IMR-90 (cell line): ENCODE measurements around the gene CNIH1. TPM values are rescaled to one million over a fixed set of nuclear protein-coding genes. Genes with fewer than 3 reads are reported as not detected.
A peak's percentile ranks its signal among the peaks of the same experiment; 100 is the strongest.

Source experiments
- ATAC-seq: fragments of 200-7000 bp; cut with Tn5 transposase; 2 replicates; pipeline ENCODE4 v1.9.1; 2020; ENCODE audit warnings: low read depth, mild to moderate bottlenecking, moderate library complexity
- BruUV-seq: library from RNA; stranded (reverse); fragments of 400-500 nt; replicated peaks from 2 replicates; lab custom pipeline; 2021; lab: Mats Ljungman, UMichigan
- CTCF ChIA-PET: fragments of 300-600 bp; formaldehyde crosslinking; extraction: SDS; loops from one replicate; lab custom pipeline; 2021; ENCODE audit warnings: antibody characterized with exemption; lab: Yijun Ruan, JAX
- POLR2A ChIA-PET: fragments of 300-600 bp; sonication (Branson Sonifier 250); formaldehyde crosslinking; loops from one replicate; lab custom pipeline; 2022; ENCODE audit warnings: antibody characterized with exemption; ENCODE audit not compliant: unreplicated experiment; lab: Charles Lee
- DNase-seq: peaks from one replicate; pipeline ENCODE4 v3.0.0; 2013
- H2AFZ ChIP-seq: replicated peaks from 2 replicates; pipeline ENCODE3; 2013; ENCODE audit warnings: low read length, mild to moderate bottlenecking; ENCODE audit not compliant: poor library complexity
- H2AK5ac ChIP-seq: 2 replicates; pipeline ENCODE4 v1.6.1; 2013; ENCODE audit warnings: low read depth, low read length, inconsistent platforms
- H2AK9ac ChIP-seq: replicated peaks from 2 replicates; pipeline ENCODE3; 2013; ENCODE audit warnings: mild to moderate bottlenecking, low read depth, low read length, moderate library complexity; ENCODE audit not compliant: poor library complexity
- H2BK120ac ChIP-seq: 2 replicates; pipeline ENCODE4 v1.6.1; 2013; ENCODE audit warnings: low read depth, low read length, inconsistent platforms
- H2BK15ac ChIP-seq: 3 replicates; pipeline ENCODE4 v1.6.1; 2013; ENCODE audit warnings: low read depth, low read length, inconsistent platforms
- H2BK20ac ChIP-seq: 2 replicates; pipeline ENCODE4 v1.6.1; 2013; ENCODE audit warnings: low read depth, mild to moderate bottlenecking, inconsistent platforms, low read length, moderate library complexity
- H2BK5ac ChIP-seq: 2 replicates; pipeline ENCODE4 v1.6.1; 2013; ENCODE audit warnings: mild to moderate bottlenecking, low read depth, low read length, inconsistent platforms; ENCODE audit not compliant: poor library complexity, severe bottlenecking
- H3K14ac ChIP-seq: replicated peaks from 2 replicates; pipeline ENCODE4 v1.6.1; 2013; ENCODE audit warnings: low read depth, low read length, inconsistent platforms
- H3K18ac ChIP-seq: 2 replicates; pipeline ENCODE4 v1.6.1; 2013; ENCODE audit warnings: low read depth, low read length, control low read depth
- H3K23ac ChIP-seq: 2 replicates; pipeline ENCODE4 v1.6.1; 2013; ENCODE audit warnings: low read depth, low read length, inconsistent platforms
- H3K27ac ChIP-seq: 2 replicates; pipeline ENCODE4 v1.5.1; 2013; ENCODE audit warnings: mild to moderate bottlenecking, control low read depth, low read length; ENCODE audit not compliant: insufficient read depth
- H3K27me3 ChIP-seq: 2 replicates; pipeline ENCODE4 v1.6.1; 2013; ENCODE audit warnings: low read length; ENCODE audit not compliant: control insufficient read depth, insufficient read depth
- H3K36me3 ChIP-seq: 2 replicates; pipeline ENCODE4 v1.6.1; 2013; ENCODE audit warnings: low read length, mixed read lengths; ENCODE audit not compliant: control insufficient read depth, insufficient read depth
- H3K4ac ChIP-seq: 2 replicates; pipeline ENCODE4 v1.6.1; 2013; ENCODE audit warnings: low read depth, low read length, inconsistent platforms
- H3K4me1 ChIP-seq: 2 replicates; pipeline ENCODE4 v1.6.1; 2013; ENCODE audit warnings: low read length, mixed read lengths; ENCODE audit not compliant: control insufficient read depth, insufficient read depth
- H3K4me2 ChIP-seq: 2 replicates; pipeline ENCODE4 v1.6.1; 2013; ENCODE audit warnings: low read depth, mild to moderate bottlenecking, control low read depth, low read length, moderate library complexity
- H3K4me3 ChIP-seq: 2 replicates; pipeline ENCODE4 v1.5.1; 2013; ENCODE audit warnings: low read depth, mild to moderate bottlenecking, control low read depth, low read length, moderate library complexity; ENCODE audit not compliant: insufficient read depth
- H3K56ac ChIP-seq: 2 replicates; pipeline ENCODE4 v1.6.1; 2013; ENCODE audit warnings: low read length, inconsistent platforms; ENCODE audit not compliant: insufficient read depth; ENCODE audit errors: extremely low read depth
- H3K79me1 ChIP-seq, 2 experiments: 2 replicates each; pipeline ENCODE4 v1.6.1; 2013; ENCODE audit warnings: low read length in 2 of 2, inconsistent platforms in 1 of 2, low read depth in 1 of 2
- H3K9ac ChIP-seq: 2 replicates; pipeline ENCODE4 v1.6.1; 2013; ENCODE audit warnings: low read depth, low read length, control low read depth
- H3K9me1 ChIP-seq: 2 replicates; pipeline ENCODE4 v1.6.1; 2013; ENCODE audit warnings: low read length, inconsistent platforms; ENCODE audit not compliant: insufficient read depth
- H3K9me3 ChIP-seq: 2 replicates; pipeline ENCODE4 v1.6.1; 2013; ENCODE audit warnings: low read length; ENCODE audit not compliant: control insufficient read depth, insufficient read depth
- H4K20me1 ChIP-seq: 2 replicates; pipeline ENCODE4 v1.6.1; 2013; ENCODE audit warnings: low read length, inconsistent platforms; ENCODE audit not compliant: insufficient read depth
- H4K5ac ChIP-seq: 2 replicates; pipeline ENCODE4 v1.6.1; 2013; ENCODE audit warnings: mild to moderate bottlenecking, low read depth, low read length, control low read depth
- H4K8ac ChIP-seq, 2 experiments: 2 replicates each; pipeline ENCODE4 v1.6.1; 2013; ENCODE audit warnings: low read depth in 2 of 2, low read length in 2 of 2, control low read depth in 1 of 2, inconsistent platforms in 1 of 2
- H4K91ac ChIP-seq: 2 replicates; pipeline ENCODE4 v1.6.1; 2013; ENCODE audit warnings: low read depth, low read length, inconsistent platforms; ENCODE audit not compliant: insufficient read depth
- CEBPB ChIP-seq: IDR thresholded peaks from 2 replicates; pipeline ENCODE4 v1.6.1; 2012; ENCODE audit warnings: low read depth, low read length, improper control_type of control experiment
- CHD1 ChIP-seq: IDR thresholded peaks from 2 replicates; pipeline ENCODE4 v1.6.1; 2012; ENCODE audit warnings: low read depth, low read length, improper control_type of control experiment
- CTCF ChIP-seq: conservative IDR thresholded peaks from 2 replicates; pipeline ENCODE4 v1.5.1; 2012; ENCODE audit warnings: mild to moderate bottlenecking, low read depth, low read length, improper control_type of control experiment
- MAFK ChIP-seq: IDR thresholded peaks from 2 replicates; pipeline ENCODE4 v1.6.1; 2012; ENCODE audit warnings: low read depth, low read length, improper control_type of control experiment
- RCOR1 ChIP-seq: IDR thresholded peaks from 2 replicates; pipeline ENCODE4 v1.6.1; 2012; ENCODE audit warnings: mild to moderate bottlenecking, low read length, improper control_type of control experiment; ENCODE audit not compliant: insufficient replicate concordance
- RFX5 ChIP-seq: IDR thresholded peaks from 2 replicates; pipeline ENCODE4 v1.8.0; 2012; ENCODE audit warnings: low read depth, mild to moderate bottlenecking, low read length, moderate library complexity
- USF2 ChIP-seq: fragments of 150-350 bp; IDR thresholded peaks from 2 replicates; pipeline ENCODE4 v1.6.1; 2017; ENCODE audit warnings: mild to moderate bottlenecking, antibody characterized with exemption, low read length, low read depth
- dilution Hi-C: fragments of 300-500 bp; cut with HindIII; formaldehyde crosslinking; loops from one replicate; pipeline ENCODE4 v1.14.3; 2018; ENCODE audit warnings: low sequenced_read_pairs; ENCODE audit not compliant: unreplicated experiment
- in situ Hi-C: fragments of 300-500 bp; cut with MboI; formaldehyde crosslinking; loops from 3 replicates; pipeline ENCODE4 v1.14.3; 2019; ENCODE audit warnings: low sequenced_read_pairs, inconsistent platforms, mixed read lengths
- intact Hi-C: fragments of 100-400 bp; cut with micrococcal nuclease; formaldehyde crosslinking; loops from 2 replicates; pipeline ENCODE4 v1.10.0; 2022
- polyA plus RNA-seq, 3 experiments: library from polyadenylated mRNA; depleted of rRNA; stranded (reverse); fragments of >200 nt; gene quantifications; 2 replicates each; pipeline ENCODE4 v1.2.3, GENCODE V29; 2012; ENCODE audit warnings: low replicate concordance in 1 of 3
- total RNA-seq: library from RNA; depleted of rRNA; stranded (reverse); fragments of >200 nt; gene quantifications from 2 replicates; pipeline ENCODE4 v1.2.3, GENCODE V29; 2012
- TF ChIP-seq, protein P1 (sequence below): fragments of 150-350 bp; IDR thresholded peaks from 2 replicates; pipeline ENCODE4 v1.6.1; 2016; ENCODE audit warnings: low read depth, mild to moderate bottlenecking, low read length, moderate library complexity, borderline replicate concordance

The CNIH1 gene
- total and polyA plus RNA-seq, 2 of the 4 experiments (the other 2 are of a cell fraction) = 244 to 284 TPM

GRCh38 chr14:54483846-54484245, 42.7 kb upstream of the CNIH1 start:
- H3K4ac ChIP-seq = no peak overlapping the region
- no peak overlapping the region for H2AK9ac ChIP-seq
- dilution Hi-C loops (no loop called here), in situ Hi-C loops (no loop called here), intact Hi-C loops (no loop called here)
- H4K91ac ChIP-seq = no peak overlapping the region
- no peaks in the 10 kb centered on the region for H3K27me3 ChIP-seq
- H3K79me1 ChIP-seq = peaks cover 20 to 47% of the 10 kb centered on the region in 2 experiments
- no peak overlapping the region for H2BK5ac ChIP-seq
- H4K8ac ChIP-seq = no peak overlapping the region
- BruUV-seq = no TSS peak
- H3K36me3 ChIP-seq = peaks cover 9% of the 10 kb centered on the region
- ChIA-PET CTCF (no interaction called here), POLR2A (interaction anchor here (0.7 kb wide), 1 partner anchor 1159 kb away, joined by 4 read pairs; no protein-coding TSS in a partner anchor)
- ATAC-seq (no peak), DNase-seq (no peak)
- H2AK5ac ChIP-seq = no peak overlapping the region
- no peak overlapping the region for H2BK20ac ChIP-seq
- no peak overlapping the region for H2AFZ ChIP-seq
- H4K20me1 ChIP-seq = peaks cover 33% of the 10 kb centered on the region; the same call in 1 of the 2 replicates
- no peak overlapping the region for H3K9ac ChIP-seq
- no peak overlapping the region for H3K4me3 ChIP-seq
- no peak overlapping the region for H3K18ac ChIP-seq
- no peaks in the 10 kb centered on the region for H3K9me3 ChIP-seq
- TF ChIP-seq MAFK (peak; percentile 86), RCOR1 (no peak), USF2 (no peak), CEBPB (no peak), CTCF (no peak), CHD1 (no peak), RFX5 (no peak)
- TF ChIP-seq, protein P1, sequence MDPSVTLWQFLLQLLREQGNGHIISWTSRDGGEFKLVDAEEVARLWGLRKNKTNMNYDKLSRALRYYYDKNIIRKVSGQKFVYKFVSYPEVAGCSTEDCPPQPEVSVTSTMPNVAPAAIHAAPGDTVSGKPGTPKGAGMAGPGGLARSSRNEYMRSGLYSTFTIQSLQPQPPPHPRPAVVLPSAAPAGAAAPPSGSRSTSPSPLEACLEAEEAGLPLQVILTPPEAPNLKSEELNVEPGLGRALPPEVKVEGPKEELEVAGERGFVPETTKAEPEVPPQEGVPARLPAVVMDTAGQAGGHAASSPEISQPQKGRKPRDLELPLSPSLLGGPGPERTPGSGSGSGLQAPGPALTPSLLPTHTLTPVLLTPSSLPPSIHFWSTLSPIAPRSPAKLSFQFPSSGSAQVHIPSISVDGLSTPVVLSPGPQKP = no peak
- H4K5ac ChIP-seq = no peak overlapping the region
- no peak overlapping the region for H3K4me2 ChIP-seq
- no peak overlapping the region for H3K56ac ChIP-seq
- H3K14ac ChIP-seq = no peak overlapping the region
- H3K4me1 ChIP-seq = peaks cover 3% of the 10 kb centered on the region; the same call in 1 of the 2 replicates
- no peak overlapping the region for H3K23ac ChIP-seq
- H3K27ac ChIP-seq = no peak overlapping the region
- no peak overlapping the region for H2BK15ac ChIP-seq
- no peak overlapping the region for H2BK120ac ChIP-seq
- H3K9me1 ChIP-seq = 0 out of 2 replicates have a peak, but pooled peaks cover 4% of the 10 kb centered on the region
